ENCODE measurements around the gene RYR3.

RYR3 gene

GRCh38 chr15:33310481-33311311 lies at the start of gene RYR3:
RYR3 (plus strand) TSS chr15:33310967; CDS start chr15:33311046, 79 bp downstream.
- no peak for DNase-seq

- no peak for DNase-seq
Observed at GRCh38 chr15:33262306-33262705, 48.5 kb upstream of the RYR3 start.

GRCh38 chr15:33277689-33278088 lies 33.1 kb upstream of the RYR3 start:
- no peak for DNase-seq

- no peak for DNase-seq
Observed at GRCh38 chr15:33278816-33279612, 31.8 kb upstream of the RYR3 start.

- DNase-seq: no peak
Observed at GRCh38 chr15:33279613-33280205, 31.1 kb upstream of the RYR3 start.

GRCh38 chr15:33282226-33283020 lies 28.3 kb upstream of the RYR3 start:
- DNase-seq: no peak

- no peak for DNase-seq
Observed at GRCh38 chr15:33283576-33283975, 27.2 kb upstream of the RYR3 start.

GRCh38 chr15:33284336-33284735 lies 26.4 kb upstream of the RYR3 start:
- DNase-seq: no peak

- DNase-seq: peak; percentile 20
Observed at GRCh38 chr15:33292717-33293307, 18.0 kb upstream of the RYR3 start.

- DNase-seq: no peak
Observed at GRCh38 chr15:33293713-33294334, 16.9 kb upstream of the RYR3 start.

- no peak for DNase-seq
Observed at GRCh38 chr15:33296050-33296449, 14.7 kb upstream of the RYR3 start.

GRCh38 chr15:33296856-33297255 lies 13.9 kb upstream of the RYR3 start:
- no peak for DNase-seq

GRCh38 chr15:33298631-33299030 lies 12.1 kb upstream of the RYR3 start:
- DNase-seq: no peak

GRCh38 chr15:33304924-33305323 lies 5.8 kb upstream of the RYR3 start:
- DNase-seq: no peak

GRCh38 chr15:33309602-33310276 lies 1.0 kb upstream of the RYR3 start:
- no peak for DNase-seq

GRCh38 chr15:33311312-33311971 lies 675 bp downstream of the RYR3 start:
- no peak for DNase-seq

- DNase-seq: no peak
Observed at GRCh38 chr15:33313491-33313890, 2.7 kb downstream of the RYR3 start.

GRCh38 chr15:33314069-33314468 lies 3.3 kb downstream of the RYR3 start:
- DNase-seq: no peak

- DNase-seq: no peak
Observed at GRCh38 chr15:33315044-33315443, 4.3 kb downstream of the RYR3 start.

- no peak for DNase-seq
Observed at GRCh38 chr15:33317896-33318295, 7.1 kb downstream of the RYR3 start.

GRCh38 chr15:33320017-33320416 lies 9.2 kb downstream of the RYR3 start:
- no peak for DNase-seq

Data from CD4-positive, alpha-beta T cell treated with Interleukin-17A for 1 hour (primary cell).